ENCODE data around the gene PARD3. TPM values are rescaled to one million over a fixed set of nuclear protein-coding genes. Genes with fewer than 3 reads are reported as not detected.

Gene PARD3
- total RNA-seq, 1 experiment from 2014 or later, result 51.8 TPM

DNA sequence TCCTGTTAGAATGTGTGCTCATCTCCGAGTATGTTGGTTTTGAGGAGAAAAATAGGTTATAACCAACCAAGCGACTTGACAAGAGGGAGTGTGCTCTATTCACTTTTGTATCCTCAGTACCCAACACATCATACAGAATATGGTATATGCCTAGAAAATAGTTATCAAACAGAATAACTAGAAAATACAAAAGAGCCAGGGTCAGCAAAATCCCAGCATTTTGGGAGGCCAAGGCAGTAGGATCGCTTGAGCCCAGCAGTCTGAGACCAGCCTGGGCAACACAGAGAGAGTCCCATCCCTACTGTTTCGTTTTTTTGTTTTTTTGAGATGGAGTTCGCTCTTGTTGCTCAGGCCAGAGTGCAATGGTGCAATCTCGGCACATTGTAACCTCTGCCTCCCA is 257.9 kb downstream of the PARD3 start:
- peaks cover 26% of the 10 kb centered on the region for H3K4me1 Mint-ChIP-seq
- POLR2A ChIA-PET, result no interaction called here
- H3K36me3 Mint-ChIP-seq, result no peaks in the 10 kb centered on the region
- H3K4me3 Mint-ChIP-seq, result no peak overlapping the region
- no peak for TF ChIP-seq NR3C1 (CRISPR knock-in tag; conservative IDR thresholded peaks at IDR 0.05; ENCODE audit: low read depth)
- TF ChIP-seq ZNF671 (CRISPR knock-in tag; IDR thresholded peaks at IDR 0.05), result no peak
- TF ChIP-seq ZNF317 (CRISPR knock-in tag; IDR thresholded peaks at IDR 0.05; ENCODE audit: borderline replicate concordance, low read depth), result no peak
- no peak for TF ChIP-seq CREB1 (CRISPR knock-in tag; IDR thresholded peaks at IDR 0.05)
- no peak for TF ChIP-seq RORB (CRISPR knock-in tag; IDR thresholded peaks at IDR 0.05)
- TF ChIP-seq, protein P1, sequence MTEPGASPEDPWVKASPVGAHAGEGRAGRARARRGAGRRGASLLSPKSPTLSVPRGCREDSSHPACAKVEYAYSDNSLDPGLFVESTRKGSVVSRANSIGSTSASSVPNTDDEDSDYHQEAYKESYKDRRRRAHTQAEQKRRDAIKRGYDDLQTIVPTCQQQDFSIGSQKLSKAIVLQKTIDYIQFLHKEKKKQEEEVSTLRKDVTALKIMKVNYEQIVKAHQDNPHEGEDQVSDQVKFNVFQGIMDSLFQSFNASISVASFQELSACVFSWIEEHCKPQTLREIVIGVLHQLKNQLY (CRISPR knock-in tag; IDR thresholded peaks at IDR 0.05), result no peak
- TF ChIP-seq ELF4 (CRISPR knock-in tag; IDR thresholded peaks at IDR 0.05; ENCODE audit: low read depth), result no peak
- TF ChIP-seq, protein P2, sequence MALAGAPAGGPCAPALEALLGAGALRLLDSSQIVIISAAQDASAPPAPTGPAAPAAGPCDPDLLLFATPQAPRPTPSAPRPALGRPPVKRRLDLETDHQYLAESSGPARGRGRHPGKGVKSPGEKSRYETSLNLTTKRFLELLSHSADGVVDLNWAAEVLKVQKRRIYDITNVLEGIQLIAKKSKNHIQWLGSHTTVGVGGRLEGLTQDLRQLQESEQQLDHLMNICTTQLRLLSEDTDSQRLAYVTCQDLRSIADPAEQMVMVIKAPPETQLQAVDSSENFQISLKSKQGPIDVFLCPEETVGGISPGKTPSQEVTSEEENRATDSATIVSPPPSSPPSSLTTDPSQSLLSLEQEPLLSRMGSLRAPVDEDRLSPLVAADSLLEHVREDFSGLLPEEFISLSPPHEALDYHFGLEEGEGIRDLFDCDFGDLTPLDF (CRISPR knock-in tag; IDR thresholded peaks at IDR 0.05), result no peak
- no peak for TF ChIP-seq OVOL2 (CRISPR knock-in tag; IDR thresholded peaks at IDR 0.05; ENCODE audit: borderline replicate concordance)
- no peak for TF ChIP-seq SMAD4 (CRISPR knock-in tag; IDR thresholded peaks at IDR 0.05)
- no peak for TF ChIP-seq HMGA2 (CRISPR knock-in tag; IDR thresholded peaks at IDR 0.05)
- TF ChIP-seq, protein P3, sequence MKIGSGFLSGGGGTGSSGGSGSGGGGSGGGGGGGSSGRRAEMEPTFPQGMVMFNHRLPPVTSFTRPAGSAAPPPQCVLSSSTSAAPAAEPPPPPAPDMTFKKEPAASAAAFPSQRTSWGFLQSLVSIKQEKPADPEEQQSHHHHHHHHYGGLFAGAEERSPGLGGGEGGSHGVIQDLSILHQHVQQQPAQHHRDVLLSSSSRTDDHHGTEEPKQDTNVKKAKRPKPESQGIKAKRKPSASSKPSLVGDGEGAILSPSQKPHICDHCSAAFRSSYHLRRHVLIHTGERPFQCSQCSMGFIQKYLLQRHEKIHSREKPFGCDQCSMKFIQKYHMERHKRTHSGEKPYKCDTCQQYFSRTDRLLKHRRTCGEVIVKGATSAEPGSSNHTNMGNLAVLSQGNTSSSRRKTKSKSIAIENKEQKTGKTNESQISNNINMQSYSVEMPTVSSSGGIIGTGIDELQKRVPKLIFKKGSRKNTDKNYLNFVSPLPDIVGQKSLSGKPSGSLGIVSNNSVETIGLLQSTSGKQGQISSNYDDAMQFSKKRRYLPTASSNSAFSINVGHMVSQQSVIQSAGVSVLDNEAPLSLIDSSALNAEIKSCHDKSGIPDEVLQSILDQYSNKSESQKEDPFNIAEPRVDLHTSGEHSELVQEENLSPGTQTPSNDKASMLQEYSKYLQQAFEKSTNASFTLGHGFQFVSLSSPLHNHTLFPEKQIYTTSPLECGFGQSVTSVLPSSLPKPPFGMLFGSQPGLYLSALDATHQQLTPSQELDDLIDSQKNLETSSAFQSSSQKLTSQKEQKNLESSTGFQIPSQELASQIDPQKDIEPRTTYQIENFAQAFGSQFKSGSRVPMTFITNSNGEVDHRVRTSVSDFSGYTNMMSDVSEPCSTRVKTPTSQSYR (CRISPR knock-in tag; IDR thresholded peaks at IDR 0.05), result no peak
- TF ChIP-seq, protein P4, sequence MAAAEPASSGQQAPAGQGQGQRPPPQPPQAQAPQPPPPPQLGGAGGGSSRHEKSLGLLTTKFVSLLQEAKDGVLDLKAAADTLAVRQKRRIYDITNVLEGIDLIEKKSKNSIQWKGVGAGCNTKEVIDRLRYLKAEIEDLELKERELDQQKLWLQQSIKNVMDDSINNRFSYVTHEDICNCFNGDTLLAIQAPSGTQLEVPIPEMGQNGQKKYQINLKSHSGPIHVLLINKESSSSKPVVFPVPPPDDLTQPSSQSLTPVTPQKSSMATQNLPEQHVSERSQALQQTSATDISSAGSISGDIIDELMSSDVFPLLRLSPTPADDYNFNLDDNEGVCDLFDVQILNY (CRISPR knock-in tag; IDR thresholded peaks at IDR 0.05), result no peak
- TF ChIP-seq, protein P5, sequence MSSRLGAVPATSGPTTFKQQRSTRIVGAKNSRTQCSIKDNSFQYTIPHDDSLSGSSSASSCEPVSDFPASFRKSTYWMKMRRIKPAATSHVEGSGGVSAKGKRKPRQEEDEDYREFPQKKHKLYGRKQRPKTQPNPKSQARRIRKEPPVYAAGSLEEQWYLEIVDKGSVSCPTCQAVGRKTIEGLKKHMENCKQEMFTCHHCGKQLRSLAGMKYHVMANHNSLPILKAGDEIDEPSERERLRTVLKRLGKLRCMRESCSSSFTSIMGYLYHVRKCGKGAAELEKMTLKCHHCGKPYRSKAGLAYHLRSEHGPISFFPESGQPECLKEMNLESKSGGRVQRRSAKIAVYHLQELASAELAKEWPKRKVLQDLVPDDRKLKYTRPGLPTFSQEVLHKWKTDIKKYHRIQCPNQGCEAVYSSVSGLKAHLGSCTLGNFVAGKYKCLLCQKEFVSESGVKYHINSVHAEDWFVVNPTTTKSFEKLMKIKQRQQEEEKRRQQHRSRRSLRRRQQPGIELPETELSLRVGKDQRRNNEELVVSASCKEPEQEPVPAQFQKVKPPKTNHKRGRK (CRISPR knock-in tag; IDR thresholded peaks at IDR 0.05; ENCODE audit: borderline replicate concordance), result no peak
- TF ChIP-seq TCF7 (CRISPR knock-in tag; IDR thresholded peaks at IDR 0.05; ENCODE audit: low read depth), result no peak
- TF ChIP-seq, protein P6, sequence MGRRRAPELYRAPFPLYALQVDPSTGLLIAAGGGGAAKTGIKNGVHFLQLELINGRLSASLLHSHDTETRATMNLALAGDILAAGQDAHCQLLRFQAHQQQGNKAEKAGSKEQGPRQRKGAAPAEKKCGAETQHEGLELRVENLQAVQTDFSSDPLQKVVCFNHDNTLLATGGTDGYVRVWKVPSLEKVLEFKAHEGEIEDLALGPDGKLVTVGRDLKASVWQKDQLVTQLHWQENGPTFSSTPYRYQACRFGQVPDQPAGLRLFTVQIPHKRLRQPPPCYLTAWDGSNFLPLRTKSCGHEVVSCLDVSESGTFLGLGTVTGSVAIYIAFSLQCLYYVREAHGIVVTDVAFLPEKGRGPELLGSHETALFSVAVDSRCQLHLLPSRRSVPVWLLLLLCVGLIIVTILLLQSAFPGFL (CRISPR knock-in tag; IDR thresholded peaks at IDR 0.05; ENCODE audit: borderline replicate concordance), result no peak
- no peaks in the 10 kb centered on the region for H3K27me3 Mint-ChIP-seq (ENCODE audit: low read depth)
- DNase-seq (ENCODE audit: low spot score) (no peak), ATAC-seq (no peak)
- CTCF ChIA-PET, result no interaction called here
- no peak overlapping the region for H3K27ac Mint-ChIP-seq
- no peaks in the 10 kb centered on the region for H3K9me3 Mint-ChIP-seq

DNA sequence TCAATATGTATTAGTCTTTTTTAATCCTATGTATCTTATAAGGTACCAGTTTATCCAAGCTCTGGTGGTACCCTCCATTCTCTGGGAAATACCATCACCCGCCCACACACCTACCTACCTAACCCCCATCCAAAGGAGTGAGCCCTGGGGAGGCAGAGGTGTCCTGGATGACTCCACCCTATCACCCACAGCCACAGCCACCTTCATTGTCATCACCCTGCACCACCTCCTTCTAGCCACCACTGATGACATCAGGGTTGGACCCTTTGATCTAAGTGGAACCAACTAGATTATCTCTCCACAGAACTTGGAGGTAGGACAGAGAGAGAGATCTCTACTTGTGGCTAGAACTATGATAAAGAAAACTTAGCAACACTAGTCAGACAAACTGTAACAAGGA is 259.4 kb downstream of the PARD3 start:
- H3K4me3 Mint-ChIP-seq, result no peak overlapping the region
- TF ChIP-seq, protein P7, sequence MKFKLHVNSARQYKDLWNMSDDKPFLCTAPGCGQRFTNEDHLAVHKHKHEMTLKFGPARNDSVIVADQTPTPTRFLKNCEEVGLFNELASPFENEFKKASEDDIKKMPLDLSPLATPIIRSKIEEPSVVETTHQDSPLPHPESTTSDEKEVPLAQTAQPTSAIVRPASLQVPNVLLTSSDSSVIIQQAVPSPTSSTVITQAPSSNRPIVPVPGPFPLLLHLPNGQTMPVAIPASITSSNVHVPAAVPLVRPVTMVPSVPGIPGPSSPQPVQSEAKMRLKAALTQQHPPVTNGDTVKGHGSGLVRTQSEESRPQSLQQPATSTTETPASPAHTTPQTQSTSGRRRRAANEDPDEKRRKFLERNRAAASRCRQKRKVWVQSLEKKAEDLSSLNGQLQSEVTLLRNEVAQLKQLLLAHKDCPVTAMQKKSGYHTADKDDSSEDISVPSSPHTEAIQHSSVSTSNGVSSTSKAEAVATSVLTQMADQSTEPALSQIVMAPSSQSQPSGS (CRISPR knock-in tag; IDR thresholded peaks at IDR 0.05; ENCODE audit: borderline replicate concordance, low read depth), result no peak
- CTCF ChIA-PET, result no interaction called here
- POLR2A ChIA-PET, result no interaction called here
- H3K27ac Mint-ChIP-seq, result no peak overlapping the region; the same call in 1 of the 2 replicates
- no peaks in the 10 kb centered on the region for H3K27me3 Mint-ChIP-seq (ENCODE audit: low read depth)
- H3K4me1 Mint-ChIP-seq, result peaks cover 20% of the 10 kb centered on the region
- DNase-seq (ENCODE audit: low spot score) (no peak), ATAC-seq (no peak)
- H3K9me3 Mint-ChIP-seq, result no peaks in the 10 kb centered on the region
- H3K36me3 Mint-ChIP-seq, result no peaks in the 10 kb centered on the region
